Vagina (tissue), 2 donors: Measurements from ENCODE around the gene NUBPL. TPM values are rescaled to one million over a fixed set of nuclear protein-coding genes. Genes with fewer than 3 reads are reported as not detected.

Experiments used
- DNase-seq, 2 donors: peaks; one replicate each; pipeline ENCODE4 v3.0.0-alpha.2; 2017; ENCODE audit errors: extremely low spot score in 2 of 2
- H3K27ac ChIP-seq: fragments of 200-600 bp; sonication (generic); one replicate; pipeline ENCODE4 v1.5.1; 2019
- H3K27me3 ChIP-seq: fragments of 200-600 bp; sonication (generic); one replicate; pipeline ENCODE4 v1.5.1; 2019
- H3K36me3 ChIP-seq, 2 donors: fragments of 200-600 bp; sonication (generic); one replicate each; pipeline ENCODE4 v1.5.1; 2017 to 2019
- H3K4me1 ChIP-seq: fragments of 200-600 bp; sonication (generic); one replicate; pipeline ENCODE4 v1.5.1; 2019
- H3K4me3 ChIP-seq, 2 donors: fragments of 200-600 bp; sonication (generic); 1 replicate in 1 of 2; 2 replicates in 1 of 2; pipeline ENCODE4 v1.5.1; 2016 to 2019
- H3K9me3 ChIP-seq: fragments of 200-600 bp; sonication (generic); one replicate; pipeline ENCODE4 v1.5.1; 2019
- CTCF ChIP-seq, 3 experiments: fragments of 450-650 bp in 2 of 3; fragments of 200-600 bp in 1 of 3; sonication (generic) in 1 of 3; IDR thresholded peaks; one replicate each; pipeline ENCODE4 v1.5.1; 2017 to 2019; ENCODE audit warnings: antibody characterized with exemption in 3 of 3, mild to moderate bottlenecking in 2 of 3, moderate library complexity in 2 of 3
- POLR2A ChIP-seq, 2 donors: fragments of 450-650 bp; IDR thresholded peaks; one replicate each; pipeline ENCODE4 v1.6.1; 2017; ENCODE audit warnings: antibody characterized with exemption in 2 of 2, mild to moderate bottlenecking in 2 of 2, moderate library complexity in 2 of 2
- POLR2AphosphoS5 ChIP-seq, 2 donors: sonication (generic); formaldehyde crosslinking; IDR thresholded peaks; one replicate each; pipeline ENCODE4 v1.9.0; 2017; ENCODE audit warnings: antibody characterized with exemption in 2 of 2, mild to moderate bottlenecking in 2 of 2, low read depth in 1 of 2; ENCODE audit not compliant: insufficient read depth in 1 of 2
- intact Hi-C: fragments of 100-400 bp; cut with DNase I; formaldehyde crosslinking; loops from one replicate; pipeline ENCODE4 v1.15.1; 2023
- total RNA-seq: library from RNA; depleted of rRNA; stranded (reverse); fragments of >200 nt; gene quantifications from one replicate; pipeline ENCODE4 v1.2.3, GENCODE V29; 2016

The NUBPL gene
- 8.6 TPM for total RNA-seq

GRCh38 chr14:31561155-31561846, at the start of gene NUBPL:
Gene NUBPL (plus strand): TSS chr14:31561404. CDS start chr14:31561440, 36 bp downstream.
- DNase-seq = peak; percentile 93 to 97
- Histone ChIP-seq H3K9me3 (no peaks in the 10 kb centered on the region), H3K4me1 (peaks cover 10% of the 10 kb centered on the region), H3K27ac (peak within 1 kb of the TSS; percentile 59), H3K27me3 (no peaks in the 10 kb centered on the region), H3K36me3 (peaks cover 0 to 4% of the 10 kb centered on the region in 2 donors), H3K4me3 (peak within 1 kb of the TSS; percentile 70 to 92)
- TF ChIP-seq POLR2AphosphoS5 (IDR thresholded peaks at IDR 0.05; ENCODE audit: insufficient read depth in 1 of 2, low read depth in 1 of 2) (peak; percentile 87 to 95), CTCF (IDR thresholded peaks at IDR 0.05) (no peak), POLR2A (IDR thresholded peaks at IDR 0.05) (peak in 1 of 2 donors; percentile 17)
- intact Hi-C loops = no loop called here

GRCh38 chr14:31527087-31527486, 34.1 kb upstream of the NUBPL start:
- Histone ChIP-seq H3K4me3 (no peak overlapping the region), H3K4me1 (no peaks in the 10 kb centered on the region), H3K27me3 (no peaks in the 10 kb centered on the region), H3K27ac (no peak overlapping the region), H3K9me3 (no peaks in the 10 kb centered on the region), H3K36me3 (no peaks in the 10 kb centered on the region)
- DNase-seq = no peak
- intact Hi-C loops = no loop called here
- TF ChIP-seq CTCF (IDR thresholded peaks at IDR 0.05) (no peak), POLR2AphosphoS5 (IDR thresholded peaks at IDR 0.05; ENCODE audit: insufficient read depth in 1 of 2, low read depth in 1 of 2) (no peak), POLR2A (IDR thresholded peaks at IDR 0.05) (no peak)

GRCh38 chr14:31527546-31527945, 33.7 kb upstream of the NUBPL start:
- H3K27ac ChIP-seq = no peak overlapping the region
- no peak for DNase-seq
- no peaks in the 10 kb centered on the region for H3K9me3 ChIP-seq
- TF ChIP-seq CTCF (IDR thresholded peaks at IDR 0.05) = no peak
- no peak for TF ChIP-seq POLR2AphosphoS5 (IDR thresholded peaks at IDR 0.05; ENCODE audit: insufficient read depth in 1 of 2, low read depth in 1 of 2)
- TF ChIP-seq POLR2A (IDR thresholded peaks at IDR 0.05) = no peak
- no peak overlapping the region for H3K4me3 ChIP-seq
- H3K27me3 ChIP-seq = no peaks in the 10 kb centered on the region
- no peaks in the 10 kb centered on the region for H3K36me3 ChIP-seq
- no peaks in the 10 kb centered on the region for H3K4me1 ChIP-seq
- intact Hi-C loops = no loop called here

GRCh38 chr14:31529053-31529452, 32.2 kb upstream of the NUBPL start:
- no peak for DNase-seq
- Histone ChIP-seq H3K4me3 (no peak overlapping the region), H3K36me3 (no peaks in the 10 kb centered on the region), H3K4me1 (no peaks in the 10 kb centered on the region), H3K27ac (no peak overlapping the region), H3K9me3 (no peaks in the 10 kb centered on the region), H3K27me3 (no peaks in the 10 kb centered on the region)
- intact Hi-C loops = no loop called here
- TF ChIP-seq POLR2AphosphoS5 (IDR thresholded peaks at IDR 0.05; ENCODE audit: insufficient read depth in 1 of 2, low read depth in 1 of 2) = no peak
- TF ChIP-seq CTCF (IDR thresholded peaks at IDR 0.05) = no peak

- H3K4me1 ChIP-seq = no peaks in the 10 kb centered on the region
- no peak for DNase-seq
- no peak overlapping the region for H3K27ac ChIP-seq
- H3K27me3 ChIP-seq = no peaks in the 10 kb centered on the region
- no peak overlapping the region for H3K4me3 ChIP-seq
- TF ChIP-seq POLR2A (IDR thresholded peaks at IDR 0.05) (no peak), POLR2AphosphoS5 (IDR thresholded peaks at IDR 0.05; ENCODE audit: insufficient read depth in 1 of 2, low read depth in 1 of 2) (no peak), CTCF (IDR thresholded peaks at IDR 0.05) (no peak)
- H3K9me3 ChIP-seq = no peaks in the 10 kb centered on the region
- intact Hi-C loops = no loop called here
- H3K36me3 ChIP-seq = no peaks in the 10 kb centered on the region
These were observed 31.1 kb upstream of the NUBPL start for GRCh38 chr14:31530136-31530535.
